ENCODE data around the gene ADAMTS6.

The ADAMTS6 gene

GRCh38 chr5:65338606-65339151, 143.0 kb downstream of the ADAMTS6 start:
- H3K4me1 ChIP-seq (ENCODE audit: control insufficient read depth in 1 of 2, insufficient read depth in 2 of 2, low read length in 2 of 2) = peaks cover 6% of the 10 kb centered on the region in 2 experiments
- no peak overlapping the region for H4K8ac ChIP-seq (ENCODE audit: low read depth, low read length)
- H4K91ac ChIP-seq (ENCODE audit: low read depth, low read length) = no peak overlapping the region
- H3K4me2 ChIP-seq (ENCODE audit: low read length) = no peak overlapping the region
- no peak overlapping the region for H3K9ac ChIP-seq (ENCODE audit: low read length)
- no peaks in the 10 kb centered on the region for H3K9me3 ChIP-seq (ENCODE audit: insufficient read depth, low read depth, low read length)
- H2BK120ac ChIP-seq (ENCODE audit: insufficient read depth, low read length, poor library complexity) = no peak overlapping the region
- no peak overlapping the region for H4K12ac ChIP-seq (ENCODE audit: low read depth, low read length)
- H3K4ac ChIP-seq (ENCODE audit: low read depth, low read length) = no peak overlapping the region
- H2AK5ac ChIP-seq (ENCODE audit: low read length) = no peak overlapping the region
- no peak overlapping the region for H3K4me3 ChIP-seq (ENCODE audit: low read depth, low read length)
- H3K79me2 ChIP-seq (ENCODE audit: control insufficient read depth, insufficient read depth, low read length, poor library complexity) = no peaks in the 10 kb centered on the region
- H2AFZ ChIP-seq (ENCODE audit: insufficient read depth, low read length, poor library complexity) = no peak overlapping the region
- no peak overlapping the region for H2BK12ac ChIP-seq (ENCODE audit: low read length)
- H3K27ac ChIP-seq (ENCODE audit: low read depth, low read length) = no peak overlapping the region
- WGBS (ENCODE audit: extremely low coverage, insufficient coverage, insufficient read length) = no CpG with 5 or more reads among the region's 3 CpGs
- H2BK5ac ChIP-seq (ENCODE audit: low read depth, low read length, poor library complexity) = no peak overlapping the region
- no peak overlapping the region for H3K18ac ChIP-seq (ENCODE audit: low read length)
- H3K36me3 ChIP-seq (ENCODE audit: control insufficient read depth in 1 of 2, insufficient read depth in 2 of 2, low read length in 2 of 2) = peaks cover 2 to 3% of the 10 kb centered on the region in 2 experiments
- no peaks in the 10 kb centered on the region for H3K79me1 ChIP-seq (ENCODE audit: low read length)
- no peaks in the 10 kb centered on the region for H3K27me3 ChIP-seq (ENCODE audit: insufficient read depth, low read length)
- no peak overlapping the region for H3K23ac ChIP-seq (ENCODE audit: low read length)
- DNase-seq = no peak
- no peak overlapping the region for H3K14ac ChIP-seq (ENCODE audit: low read length)

GRCh38 chr5:65334077-65334476, 147.6 kb downstream of the ADAMTS6 start:
- Histone ChIP-seq H2BK5ac (ENCODE audit: low read depth, low read length, poor library complexity) (no peak overlapping the region), H3K4me2 (ENCODE audit: low read length) (no peak overlapping the region), H4K91ac (ENCODE audit: low read depth, low read length) (no peak overlapping the region), H3K18ac (ENCODE audit: low read length) (no peak overlapping the region), H3K79me2 (ENCODE audit: control insufficient read depth, insufficient read depth, low read length, poor library complexity) (no peaks in the 10 kb centered on the region), H3K9ac (ENCODE audit: low read length) (no peak overlapping the region), H2AK5ac (ENCODE audit: low read length) (no peak overlapping the region), H3K23ac (ENCODE audit: low read length) (no peak overlapping the region), H2BK120ac (ENCODE audit: insufficient read depth, low read length, poor library complexity) (no peak overlapping the region), H3K4me3 (ENCODE audit: low read depth, low read length) (no peak overlapping the region), H3K27ac (ENCODE audit: low read depth, low read length) (no peak overlapping the region), H2BK12ac (ENCODE audit: low read length) (no peak overlapping the region), H2AFZ (ENCODE audit: insufficient read depth, low read length, poor library complexity) (no peak overlapping the region), H3K36me3 (ENCODE audit: control insufficient read depth in 1 of 2, insufficient read depth in 2 of 2, low read length in 2 of 2) (peaks cover 2 to 3% of the 10 kb centered on the region in 2 experiments), H3K14ac (ENCODE audit: low read length) (no peak overlapping the region), H4K12ac (ENCODE audit: low read depth, low read length) (no peak overlapping the region), H3K9me3 (ENCODE audit: insufficient read depth, low read depth, low read length) (no peaks in the 10 kb centered on the region), H3K4me1 (ENCODE audit: control insufficient read depth in 1 of 2, insufficient read depth in 2 of 2, low read length in 2 of 2) (peaks cover 6% of the 10 kb centered on the region in 2 experiments), H3K27me3 (ENCODE audit: insufficient read depth, low read length) (no peaks in the 10 kb centered on the region), H3K79me1 (ENCODE audit: low read length) (no peaks in the 10 kb centered on the region), H3K4ac (ENCODE audit: low read depth, low read length) (no peak overlapping the region), H4K8ac (ENCODE audit: low read depth, low read length) (no peak overlapping the region)
- WGBS (ENCODE audit: extremely low coverage, insufficient coverage, insufficient read length) = no CpG with 5 or more reads among the region's 4 CpGs
- DNase-seq = peak; percentile 21 to 42

- no peak overlapping the region for H2AK5ac ChIP-seq (ENCODE audit: low read length)
- H2BK5ac ChIP-seq (ENCODE audit: low read depth, low read length, poor library complexity) = no peak overlapping the region
- no peaks in the 10 kb centered on the region for H3K79me1 ChIP-seq (ENCODE audit: low read length)
- H3K23ac ChIP-seq (ENCODE audit: low read length) = no peak overlapping the region
- H3K18ac ChIP-seq (ENCODE audit: low read length) = no peak overlapping the region
- H3K27me3 ChIP-seq (ENCODE audit: insufficient read depth, low read length) = no peaks in the 10 kb centered on the region
- H4K8ac ChIP-seq (ENCODE audit: low read depth, low read length) = no peak overlapping the region
- H3K4me2 ChIP-seq (ENCODE audit: low read length) = no peak overlapping the region
- H3K4me1 ChIP-seq (ENCODE audit: control insufficient read depth in 1 of 2, insufficient read depth in 2 of 2, low read length in 2 of 2) = no peaks in the 10 kb centered on the region
- no peak overlapping the region for H3K14ac ChIP-seq (ENCODE audit: low read length)
- no peaks in the 10 kb centered on the region for H3K79me2 ChIP-seq (ENCODE audit: control insufficient read depth, insufficient read depth, low read length, poor library complexity)
- WGBS (ENCODE audit: extremely low coverage, insufficient coverage, insufficient read length) = no CpG with 5 or more reads among the region's 1 CpG
- no peak overlapping the region for H3K4ac ChIP-seq (ENCODE audit: low read depth, low read length)
- H3K9me3 ChIP-seq (ENCODE audit: insufficient read depth, low read depth, low read length) = no peaks in the 10 kb centered on the region
- H3K4me3 ChIP-seq (ENCODE audit: low read depth, low read length) = no peak overlapping the region
- no peak for DNase-seq
- H3K36me3 ChIP-seq (ENCODE audit: control insufficient read depth in 1 of 2, insufficient read depth in 2 of 2, low read length in 2 of 2) = peaks cover 2 to 3% of the 10 kb centered on the region in 2 experiments
- no peak overlapping the region for H3K27ac ChIP-seq (ENCODE audit: low read depth, low read length)
- H3K9ac ChIP-seq (ENCODE audit: low read length) = no peak overlapping the region
- no peak overlapping the region for H4K12ac ChIP-seq (ENCODE audit: low read depth, low read length)
- no peak overlapping the region for H2AFZ ChIP-seq (ENCODE audit: insufficient read depth, low read length, poor library complexity)
- H2BK12ac ChIP-seq (ENCODE audit: low read length) = no peak overlapping the region
- no peak overlapping the region for H2BK120ac ChIP-seq (ENCODE audit: insufficient read depth, low read length, poor library complexity)
- no peak overlapping the region for H4K91ac ChIP-seq (ENCODE audit: low read depth, low read length)
Observed at GRCh38 chr5:65332591-65332990, 149.1 kb downstream of the ADAMTS6 start.

- H3K18ac ChIP-seq (ENCODE audit: low read length) = no peak overlapping the region
- no peak overlapping the region for H2BK12ac ChIP-seq (ENCODE audit: low read length)
- H4K91ac ChIP-seq (ENCODE audit: low read depth, low read length) = no peak overlapping the region
- no peak overlapping the region for H3K4me3 ChIP-seq (ENCODE audit: low read depth, low read length)
- H2BK120ac ChIP-seq (ENCODE audit: insufficient read depth, low read length, poor library complexity) = no peak overlapping the region
- DNase-seq = no peak
- peaks cover 7% of the 10 kb centered on the region in 2 experiments for H3K36me3 ChIP-seq (ENCODE audit: control insufficient read depth in 1 of 2, insufficient read depth in 2 of 2, low read length in 2 of 2)
- no peak overlapping the region for H2AFZ ChIP-seq (ENCODE audit: insufficient read depth, low read length, poor library complexity)
- H4K12ac ChIP-seq (ENCODE audit: low read depth, low read length) = no peak overlapping the region
- no peaks in the 10 kb centered on the region for H3K79me1 ChIP-seq (ENCODE audit: low read length)
- no peaks in the 10 kb centered on the region for H3K27me3 ChIP-seq (ENCODE audit: insufficient read depth, low read length)
- no peaks in the 10 kb centered on the region for H3K4me1 ChIP-seq (ENCODE audit: control insufficient read depth in 1 of 2, insufficient read depth in 2 of 2, low read length in 2 of 2)
- no peak overlapping the region for H3K14ac ChIP-seq (ENCODE audit: low read length)
- no peak overlapping the region for H3K9ac ChIP-seq (ENCODE audit: low read length)
- no peak overlapping the region for H2BK5ac ChIP-seq (ENCODE audit: low read depth, low read length, poor library complexity)
- no peak overlapping the region for H3K4ac ChIP-seq (ENCODE audit: low read depth, low read length)
- H3K79me2 ChIP-seq (ENCODE audit: control insufficient read depth, insufficient read depth, low read length, poor library complexity) = no peaks in the 10 kb centered on the region
- H2AK5ac ChIP-seq (ENCODE audit: low read length) = no peak overlapping the region
- WGBS (ENCODE audit: extremely low coverage, insufficient coverage, insufficient read length) = no CpG with 5 or more reads among the region's 2 CpGs
- H4K8ac ChIP-seq (ENCODE audit: low read depth, low read length) = no peak overlapping the region
- H3K9me3 ChIP-seq (ENCODE audit: insufficient read depth, low read depth, low read length) = no peaks in the 10 kb centered on the region
- H3K4me2 ChIP-seq (ENCODE audit: low read length) = no peak overlapping the region
- H3K27ac ChIP-seq (ENCODE audit: low read depth, low read length) = no peak overlapping the region
- no peak overlapping the region for H3K23ac ChIP-seq (ENCODE audit: low read length)
Observed at GRCh38 chr5:65329266-65329665, 152.5 kb downstream of the ADAMTS6 start.
